HG02852 (cell line): ENCODE measurements around the gene PRKAA1.
"Not testable (repeated sequence)": the region's sequence is repeated elsewhere in the genome, so short reads cannot be mapped to it uniquely, and the experiment has no call there.

Experiments used
- ATAC-seq: cut with Tn5 transposase; IDR thresholded peaks from one replicate; pipeline ENCODE4 v1.9.1; 2021; ENCODE audit warnings: mild to moderate bottlenecking, moderate library complexity; ENCODE audit not compliant: unreplicated experiment

PRKAA1 gene

DNA sequence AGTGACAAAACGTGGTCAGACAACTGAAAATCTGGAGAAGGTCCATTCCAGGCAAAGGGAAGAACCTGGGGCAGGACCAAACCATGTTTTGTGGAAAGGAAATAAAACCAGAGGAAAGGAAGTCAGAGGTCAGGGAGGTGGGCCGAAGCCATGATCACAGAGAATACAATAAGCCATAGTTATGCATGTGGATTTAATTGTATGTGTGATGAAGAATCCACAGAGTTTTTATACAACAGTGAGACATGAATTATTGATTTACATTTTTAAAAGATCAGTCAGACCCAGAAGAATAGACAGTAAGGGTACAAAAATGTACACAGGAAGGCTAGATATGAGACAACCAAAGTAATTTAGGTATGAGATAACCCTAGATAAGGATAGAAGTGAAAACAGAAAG lies 63.2 kb downstream of the PRKAA1 start:
- ATAC-seq, result no peak

DNA sequence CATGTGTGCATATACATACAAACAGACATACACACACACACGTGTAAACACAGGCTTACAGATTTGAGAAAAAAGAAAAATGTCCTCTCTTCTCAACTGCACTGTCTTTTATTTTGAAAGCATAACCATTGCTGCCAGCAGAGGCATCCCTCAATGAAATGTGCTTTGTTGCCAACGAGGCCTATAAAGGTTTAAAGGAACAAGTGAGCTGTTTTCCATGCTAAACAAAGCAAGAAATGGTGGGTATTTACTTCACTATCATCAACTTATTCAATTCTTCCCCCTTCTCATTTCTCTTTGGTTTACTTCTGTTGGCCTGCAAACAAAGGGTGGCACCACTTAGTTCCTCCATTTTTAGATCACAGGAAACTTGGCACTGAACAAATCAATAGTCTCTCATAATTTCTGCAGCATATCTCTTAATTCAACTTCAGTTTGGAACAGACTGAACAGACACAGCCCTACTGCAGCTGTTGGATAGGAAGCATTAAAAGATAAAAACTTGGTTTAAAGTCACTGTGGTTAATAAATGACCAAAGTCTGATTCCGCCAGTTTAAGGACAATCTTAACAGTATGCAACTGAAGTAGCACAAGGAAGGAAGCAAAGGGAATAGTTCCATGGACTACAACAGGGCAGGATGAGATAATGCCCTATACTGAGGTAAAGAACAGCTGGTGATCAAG lies 64.2 kb downstream of the PRKAA1 start:
- ATAC-seq, result no peak

DNA sequence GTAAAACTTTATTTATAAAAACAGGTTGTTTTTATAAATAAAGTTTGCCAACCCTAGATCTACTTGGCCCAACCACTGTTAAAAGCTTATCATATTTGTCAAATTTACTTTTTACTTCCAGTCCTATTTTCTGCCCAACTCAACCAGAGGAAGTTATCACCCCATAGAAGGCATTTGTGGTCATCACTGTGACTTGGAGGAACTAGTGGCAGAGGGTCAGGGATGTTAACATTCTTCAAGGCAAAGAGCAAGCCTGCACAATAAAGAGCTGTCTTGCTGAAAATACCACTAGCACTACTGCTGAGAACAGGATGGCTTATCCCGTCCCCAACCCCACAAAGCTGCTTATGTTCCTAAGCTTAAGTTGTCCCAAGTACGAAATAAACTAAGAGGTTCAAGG lies 64.7 kb downstream of the PRKAA1 start:
- no peak for ATAC-seq

DNA sequence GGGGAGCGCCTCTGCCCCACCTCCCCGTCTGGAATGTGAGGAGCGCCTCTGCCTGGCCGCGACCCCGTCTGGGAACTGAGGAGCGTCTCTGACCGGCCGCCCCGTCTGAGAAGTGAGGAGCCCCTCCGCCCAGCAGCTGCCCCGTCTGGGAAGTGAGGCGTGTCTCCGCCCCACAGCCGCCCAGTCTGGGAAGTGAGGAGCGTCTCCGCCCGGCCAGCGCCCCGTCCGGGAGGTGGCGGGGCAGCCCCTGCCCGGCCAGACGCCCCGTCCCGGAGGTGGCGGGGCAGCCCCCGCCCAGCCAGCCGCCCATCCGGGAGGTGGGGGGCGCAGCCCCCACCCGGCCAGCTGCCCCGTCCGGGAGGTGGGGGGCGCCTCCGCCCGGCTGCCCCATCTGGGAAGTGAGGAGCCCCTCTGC lies 75.7 kb downstream of the PRKAA1 start:
- ATAC-seq, result not testable (repeated sequence)

DNA sequence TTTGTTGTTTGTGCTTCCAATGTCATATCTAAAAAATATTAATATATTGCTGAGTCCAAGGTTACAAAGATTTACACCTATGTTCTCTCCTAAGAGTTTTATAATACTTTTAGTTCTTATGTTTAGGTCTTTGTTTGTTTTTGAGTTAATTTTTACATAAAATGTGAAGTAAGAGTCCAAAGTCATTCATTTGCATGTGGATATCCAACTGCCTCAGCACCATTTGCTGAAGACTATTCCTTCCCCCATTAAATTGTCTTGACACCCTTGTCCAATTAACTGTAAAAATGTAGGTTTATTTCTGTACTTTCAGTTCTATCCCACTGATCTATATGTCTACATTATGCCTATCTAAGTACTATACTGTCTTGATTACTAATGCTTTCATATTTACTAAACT lies 78.1 kb downstream of the PRKAA1 start:
- no peak for ATAC-seq

DNA sequence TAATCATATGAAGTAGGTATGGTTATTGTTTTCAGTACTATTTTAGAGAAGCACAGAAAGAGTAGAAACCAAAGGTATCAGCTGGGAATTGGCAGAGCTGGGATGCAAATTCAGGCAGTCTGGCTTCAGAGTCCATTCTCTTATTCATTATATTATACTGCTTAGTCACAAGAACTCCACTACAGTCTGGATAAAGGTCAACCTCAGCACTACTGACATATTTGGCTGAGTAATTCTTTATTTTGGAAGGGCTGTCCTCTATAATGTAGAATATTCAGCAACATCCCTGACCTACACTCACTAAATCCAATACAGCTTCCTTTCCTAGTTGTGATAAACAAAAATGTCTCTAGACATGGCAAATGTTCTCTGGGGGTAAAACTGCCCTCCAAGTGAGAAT lies 80.9 kb downstream of the PRKAA1 start:
- ATAC-seq, result no peak

DNA sequence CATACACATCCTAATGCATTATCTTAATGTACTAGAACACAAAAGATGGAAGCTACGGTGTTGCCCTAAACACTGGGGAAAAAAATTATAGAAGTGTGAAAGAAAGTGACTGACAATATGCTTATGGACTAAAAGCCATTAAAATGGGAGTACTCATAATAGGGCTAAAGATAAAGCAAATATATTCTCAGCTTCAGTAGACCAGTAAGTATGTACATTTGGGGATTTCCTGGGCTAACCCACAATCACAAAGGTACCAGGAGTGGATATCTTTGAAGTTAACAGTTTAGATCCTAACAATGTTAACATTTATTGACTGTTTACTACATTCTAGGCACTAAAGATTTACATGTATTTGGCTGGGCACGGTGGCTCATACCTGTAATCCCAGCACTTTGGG lies 81.6 kb downstream of the PRKAA1 start:
- no peak for ATAC-seq

DNA sequence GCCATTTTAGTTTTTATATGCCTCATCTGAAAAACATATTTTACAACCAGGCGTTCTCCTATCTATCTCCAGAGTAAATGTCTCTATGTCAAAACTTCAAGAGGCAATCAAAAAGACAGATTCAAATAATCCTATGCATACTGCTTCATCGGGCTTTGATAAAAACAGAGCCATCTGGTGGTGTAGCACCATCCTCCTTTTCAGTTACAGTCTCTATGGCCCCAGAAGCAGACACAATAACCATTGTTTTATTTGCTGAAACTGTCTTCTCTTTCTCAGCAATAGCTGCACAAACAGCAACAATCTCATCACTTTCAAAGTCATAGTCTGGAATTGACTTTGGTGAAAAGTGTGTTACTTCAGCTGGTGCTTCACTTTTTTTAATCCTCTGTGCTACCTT lies 82.2 kb downstream of the PRKAA1 start:
- ATAC-seq, result no peak

DNA sequence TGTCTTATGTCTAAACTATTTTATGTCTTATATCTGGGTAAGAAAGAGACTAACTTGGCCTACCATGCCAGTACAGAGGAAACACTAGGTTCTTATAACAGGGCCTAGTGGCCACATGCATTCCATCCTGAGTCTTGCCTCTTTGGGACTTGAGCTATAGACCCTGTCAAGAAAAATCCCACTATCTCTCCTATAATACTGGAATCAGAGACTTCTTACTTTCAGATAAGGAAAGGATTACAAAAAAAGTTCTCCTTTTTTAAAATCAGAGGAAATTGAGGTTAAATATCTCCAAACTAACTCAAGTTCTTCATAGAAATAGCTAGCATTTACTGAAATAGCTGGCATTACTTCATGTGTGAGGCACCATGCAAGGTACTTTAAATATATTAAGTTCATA lies 84.2 kb downstream of the PRKAA1 start:
- ATAC-seq, result no peak

DNA sequence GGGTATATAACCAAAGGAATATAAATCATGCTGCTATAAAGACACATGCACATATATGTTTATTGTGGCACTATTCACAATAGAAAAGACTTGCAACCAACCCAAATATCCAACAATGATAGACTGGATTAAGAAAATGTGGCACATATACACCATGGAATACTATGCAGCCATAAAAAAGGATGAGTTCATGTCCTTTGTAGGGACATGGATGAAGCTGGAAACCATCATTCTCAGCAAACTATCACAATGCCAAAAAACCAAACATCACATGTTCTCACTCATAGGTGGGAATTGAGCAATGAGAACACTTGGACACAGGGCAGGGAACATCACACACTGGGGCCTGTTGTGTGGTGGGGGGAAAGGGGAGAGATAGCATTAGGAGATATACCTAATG lies 87.6 kb downstream of the PRKAA1 start:
- not testable (repeated sequence) for ATAC-seq
